GM15510 (cell line): ENCODE data around the gene GPN1.

Experiments
- POLR2A ChIP-seq: IDR thresholded peaks from 3 replicates; pipeline ENCODE4 v1.6.1; 2011; ENCODE audit warnings: borderline replicate concordance; ENCODE audit not compliant: insufficient read length; ENCODE audit errors: extremely low read depth

Gene GPN1

DNA sequence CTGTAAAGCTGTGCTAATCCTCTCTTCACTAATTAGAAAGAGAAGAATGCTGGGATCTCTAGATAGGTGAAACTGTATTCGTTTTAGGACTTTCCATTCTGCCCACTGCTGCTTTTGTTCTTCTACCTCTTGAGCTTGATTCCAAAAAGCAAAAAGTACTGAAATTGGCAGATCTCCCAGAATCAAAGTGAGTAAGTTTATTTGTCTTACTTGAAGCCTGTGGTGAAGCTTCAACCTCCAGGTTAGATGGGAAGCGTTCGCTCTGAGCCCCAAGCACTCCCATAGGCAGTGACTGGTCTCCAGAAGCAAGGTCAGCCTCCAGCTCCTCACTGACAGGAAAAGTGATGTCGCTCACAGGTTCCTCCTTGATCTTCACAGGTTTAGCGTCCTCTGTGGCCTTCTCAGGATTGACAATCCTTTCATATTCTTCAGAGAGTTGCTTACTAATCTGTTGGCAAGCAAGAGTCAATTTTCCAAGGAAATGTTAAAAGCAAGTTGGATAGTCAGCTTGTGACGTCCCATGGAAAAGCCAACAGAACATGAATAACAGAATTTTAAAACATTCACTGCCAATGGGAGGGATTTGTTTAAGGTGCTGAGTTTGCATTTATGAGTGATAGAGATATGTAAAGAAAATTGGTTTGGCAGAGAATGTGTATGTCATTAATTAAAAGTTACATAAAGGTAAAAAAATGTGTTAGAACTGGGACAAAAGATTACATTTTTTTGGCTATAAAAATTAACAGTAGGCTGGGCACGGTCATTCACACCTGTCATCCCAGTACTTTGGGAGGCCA is 26.5 kb downstream of the GPN1 start:
- TF ChIP-seq POLR2A: no peak

DNA sequence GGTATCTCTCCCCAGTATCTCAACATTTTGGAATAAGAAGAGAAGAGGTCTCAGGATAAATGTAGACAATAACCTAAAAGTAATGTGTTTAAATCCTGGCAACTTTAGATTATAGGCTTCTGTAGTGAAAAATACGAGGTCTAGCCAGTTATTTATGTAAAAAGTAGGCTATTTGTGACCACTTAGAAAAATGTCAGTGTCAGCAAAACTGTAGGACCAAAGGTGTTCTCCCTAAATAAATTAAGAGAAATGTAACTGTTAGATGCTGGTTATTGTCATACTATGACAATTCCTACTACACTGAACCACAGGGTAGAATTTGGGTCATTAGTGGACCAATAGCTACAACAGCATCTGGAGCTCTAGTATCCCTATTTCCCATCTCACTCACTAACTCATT is 32.5 kb downstream of the GPN1 start:
- TF ChIP-seq POLR2A: no peak

DNA sequence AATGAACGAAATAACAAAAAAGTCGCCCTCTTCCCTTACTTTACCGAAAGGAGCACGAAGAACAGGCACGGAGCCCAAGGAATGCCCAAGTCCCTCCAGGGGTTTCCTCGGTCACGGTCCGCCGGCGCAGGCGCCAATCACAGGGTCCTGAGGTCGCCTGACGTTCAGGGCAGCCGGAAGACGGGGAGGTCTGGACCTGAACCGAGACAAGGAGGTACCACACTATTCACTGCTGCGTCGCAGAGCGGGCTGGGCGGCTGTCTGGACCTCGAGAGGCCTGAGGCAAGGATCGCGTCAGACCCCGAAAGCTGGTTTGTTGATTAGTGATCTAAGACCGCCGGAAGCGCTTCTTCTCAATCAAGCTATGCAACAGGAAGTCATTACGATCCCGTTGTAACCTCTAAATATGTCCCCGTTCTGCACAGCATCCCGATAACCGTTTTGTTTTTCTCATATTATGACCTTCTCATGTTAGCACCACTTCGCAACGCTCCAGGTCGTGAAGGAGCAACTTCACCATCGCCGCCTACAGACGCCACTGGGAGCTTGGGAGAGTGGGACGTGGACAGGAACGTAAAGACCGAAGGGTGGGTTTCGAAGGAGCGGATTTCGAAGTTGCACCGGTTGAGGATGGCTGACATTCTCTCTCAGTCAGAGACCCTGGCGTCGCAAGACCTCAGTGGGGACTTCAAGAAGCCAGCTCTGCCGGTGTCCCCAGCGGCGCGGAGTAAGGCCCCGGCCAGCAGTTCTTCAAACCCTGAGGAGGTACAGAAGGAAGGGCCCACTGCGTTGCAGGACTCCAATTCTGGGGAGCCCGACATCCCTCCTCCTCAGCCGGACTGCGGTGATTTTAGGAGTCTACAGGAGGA is 34.7 kb downstream of the GPN1 start, which contains the start of the genes SLC4A1AP and SUPT7L:
Gene SLC4A1AP, plus strand, starts transcription at position 605 of the 869 bp plus-strand sequence. Its CDS starts 26 bp downstream, at position 631.
Gene SUPT7L, minus strand, starts transcription at position 330 of the 869 bp plus-strand sequence. CDS start 1,422 bp downstream, outside the sequence.
- TF ChIP-seq POLR2A: peak; percentile 65

DNA sequence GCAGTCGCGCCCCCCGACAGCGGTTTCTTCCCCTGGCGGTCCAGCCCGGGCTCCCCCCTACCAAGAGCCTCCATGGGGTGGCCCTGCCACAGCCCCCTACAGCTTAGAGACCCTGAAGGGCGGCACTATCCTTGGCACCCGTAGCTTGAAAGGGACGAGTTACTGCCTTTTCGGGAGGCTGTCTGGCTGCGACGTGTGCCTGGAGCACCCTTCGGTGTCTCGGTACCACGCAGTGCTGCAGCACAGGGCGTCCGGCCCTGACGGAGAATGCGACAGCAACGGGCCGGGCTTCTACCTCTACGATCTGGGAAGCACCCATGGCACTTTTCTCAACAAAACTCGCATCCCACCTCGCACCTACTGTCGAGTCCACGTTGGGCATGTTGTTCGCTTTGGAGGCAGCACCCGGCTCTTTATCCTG is 35.3 kb downstream of the GPN1 start:
- no peak for TF ChIP-seq POLR2A

DNA sequence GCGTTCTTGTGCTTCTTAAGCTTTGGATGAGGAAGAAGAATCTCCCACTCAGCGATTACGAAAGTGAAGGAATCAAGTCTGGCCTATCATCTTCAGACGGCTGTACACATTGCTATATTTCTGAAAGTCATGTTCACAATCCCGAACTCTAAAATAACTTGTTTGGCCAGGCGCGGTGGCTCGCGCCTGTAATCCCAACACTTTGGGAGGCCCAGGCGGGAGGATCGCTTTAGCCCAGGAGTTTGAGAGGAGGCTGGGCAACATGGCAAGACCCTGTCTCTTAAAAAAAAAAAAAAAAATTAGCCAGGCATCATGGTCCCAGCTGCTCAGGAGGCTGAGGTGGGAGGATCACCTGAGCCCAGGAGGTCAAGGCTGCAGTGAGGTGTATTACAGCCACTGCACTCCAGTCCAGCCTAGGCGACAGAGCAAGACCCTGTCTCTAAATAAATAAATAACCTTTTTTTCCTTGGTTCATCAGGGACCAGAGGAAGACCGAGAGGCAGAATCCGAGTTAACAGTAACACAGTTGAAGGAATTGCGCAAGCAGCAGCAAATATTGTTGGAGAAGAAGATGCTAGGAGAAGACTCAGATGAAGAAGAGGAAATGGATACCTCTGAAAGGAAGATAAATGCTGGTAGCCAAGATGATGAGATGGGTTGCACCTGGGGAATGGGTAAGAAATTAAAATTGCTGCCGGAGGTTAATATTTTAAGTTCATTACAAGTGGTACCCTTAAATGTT is 35.9 kb downstream of the GPN1 start:
- TF ChIP-seq POLR2A: no peak

DNA sequence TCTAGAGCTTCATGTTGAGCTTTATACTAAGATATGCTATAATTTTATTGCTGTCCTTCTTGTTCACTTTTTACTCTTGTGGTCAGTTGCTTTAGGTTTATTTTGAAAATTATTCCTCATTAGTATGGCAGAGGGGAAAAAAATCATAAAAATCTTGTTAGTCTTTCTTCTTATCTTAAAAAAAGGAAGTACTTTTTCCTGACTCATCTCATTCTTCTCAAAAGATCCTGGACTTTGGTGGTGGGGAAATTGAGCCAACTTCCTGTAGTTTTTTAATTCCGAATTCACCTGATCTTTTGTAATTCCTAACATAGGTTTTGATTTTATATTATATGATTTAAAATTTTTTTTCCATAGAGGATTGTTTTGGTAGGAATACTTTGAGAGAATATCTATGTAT is 38.6 kb downstream of the GPN1 start:
- no peak for TF ChIP-seq POLR2A

DNA sequence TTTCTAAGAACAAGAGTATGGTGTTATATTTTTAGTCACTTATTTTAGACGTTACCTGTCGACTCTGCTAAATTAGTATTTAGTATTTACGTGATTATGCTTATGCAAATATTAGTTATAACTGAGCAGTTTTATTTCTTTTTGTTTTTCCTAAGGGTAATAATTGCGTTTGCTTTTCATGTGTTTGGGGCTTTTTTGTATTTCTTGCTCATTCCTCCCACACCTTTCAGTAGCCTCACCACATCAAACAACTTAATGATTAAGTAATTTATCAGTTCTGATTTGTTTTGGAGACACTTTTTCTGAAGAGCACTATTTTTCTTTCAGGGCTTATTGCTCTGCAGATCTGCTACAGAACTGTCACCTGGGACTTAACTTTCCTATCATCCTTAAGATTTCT is 42.4 kb downstream of the GPN1 start:
- no peak for TF ChIP-seq POLR2A

DNA sequence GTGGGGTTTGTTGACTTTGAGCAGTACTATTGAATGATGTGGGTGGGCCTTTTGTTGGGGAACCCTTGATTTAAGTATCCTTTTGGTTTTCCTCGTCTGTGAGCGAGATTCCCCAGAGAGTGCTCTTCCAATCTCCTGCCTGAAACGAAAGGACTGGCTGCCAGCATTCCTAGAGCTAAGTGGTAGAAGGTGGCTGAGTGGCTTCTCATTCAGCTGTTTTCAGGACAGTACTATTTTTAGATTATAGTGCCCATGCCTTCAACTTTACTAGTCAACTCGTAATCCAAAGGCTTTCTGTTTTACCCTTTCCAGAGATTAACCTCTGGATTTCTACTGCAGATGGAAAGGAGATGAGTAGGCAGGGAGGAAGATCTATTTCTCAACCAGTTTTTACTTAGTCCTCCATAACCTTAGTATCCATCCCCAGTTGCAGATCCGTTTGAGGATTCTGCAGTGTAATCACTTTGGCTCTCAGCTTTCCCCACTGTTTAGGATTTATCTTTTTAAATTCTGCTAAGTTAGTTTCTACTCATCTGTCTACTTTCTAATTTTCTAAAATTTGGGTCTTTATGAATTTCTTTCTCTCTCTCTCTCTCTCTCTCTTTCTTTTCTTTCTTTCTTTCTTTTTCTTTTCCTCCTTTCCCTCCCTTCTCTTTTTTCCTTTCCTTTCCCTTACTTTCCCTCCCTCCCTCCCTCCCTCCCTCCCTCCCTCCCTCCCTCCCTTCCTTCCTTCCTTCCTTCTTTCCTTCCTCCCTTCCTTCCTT is 44.1 kb downstream of the GPN1 start:
- TF ChIP-seq POLR2A: no peak

DNA sequence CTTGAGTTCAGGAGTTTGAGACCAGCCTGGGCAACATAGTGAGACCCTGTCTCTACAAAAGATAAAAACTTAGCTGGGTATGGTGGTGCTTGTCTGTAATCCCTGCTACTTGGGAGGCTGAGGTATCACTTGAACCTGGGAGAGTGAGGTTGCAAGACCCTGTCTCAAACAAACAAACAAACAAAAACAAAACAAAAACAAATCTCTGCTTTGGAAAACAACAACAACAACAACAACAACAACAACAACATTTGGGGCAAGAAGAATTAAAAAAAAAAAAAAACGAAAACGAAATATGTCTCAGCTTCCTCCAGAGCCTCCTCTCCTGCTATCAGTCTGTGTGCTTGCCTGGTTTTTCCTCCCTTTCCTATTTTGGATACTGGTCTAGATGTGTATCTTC is 51.7 kb downstream of the GPN1 start:
- TF ChIP-seq POLR2A: no peak

DNA sequence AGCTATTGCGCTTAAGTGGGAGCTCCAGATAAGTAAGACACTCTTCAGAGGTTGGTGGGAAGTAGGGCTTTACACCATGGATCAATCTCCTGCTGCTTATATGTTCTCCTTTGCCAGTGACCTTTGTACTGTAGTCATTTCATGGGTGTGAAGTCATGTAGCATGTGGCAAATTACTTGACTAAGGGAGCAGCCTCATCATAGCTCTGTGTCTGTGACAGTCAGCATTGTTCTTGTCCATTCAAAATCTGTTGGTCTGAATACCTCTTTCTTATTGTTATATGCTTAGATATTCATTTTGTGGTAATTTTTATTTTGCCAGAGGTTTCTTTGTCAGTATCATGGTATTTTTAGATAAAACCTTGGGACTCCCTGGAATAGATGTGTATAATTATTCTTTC is 53.0 kb downstream of the GPN1 start:
- no peak for TF ChIP-seq POLR2A

DNA sequence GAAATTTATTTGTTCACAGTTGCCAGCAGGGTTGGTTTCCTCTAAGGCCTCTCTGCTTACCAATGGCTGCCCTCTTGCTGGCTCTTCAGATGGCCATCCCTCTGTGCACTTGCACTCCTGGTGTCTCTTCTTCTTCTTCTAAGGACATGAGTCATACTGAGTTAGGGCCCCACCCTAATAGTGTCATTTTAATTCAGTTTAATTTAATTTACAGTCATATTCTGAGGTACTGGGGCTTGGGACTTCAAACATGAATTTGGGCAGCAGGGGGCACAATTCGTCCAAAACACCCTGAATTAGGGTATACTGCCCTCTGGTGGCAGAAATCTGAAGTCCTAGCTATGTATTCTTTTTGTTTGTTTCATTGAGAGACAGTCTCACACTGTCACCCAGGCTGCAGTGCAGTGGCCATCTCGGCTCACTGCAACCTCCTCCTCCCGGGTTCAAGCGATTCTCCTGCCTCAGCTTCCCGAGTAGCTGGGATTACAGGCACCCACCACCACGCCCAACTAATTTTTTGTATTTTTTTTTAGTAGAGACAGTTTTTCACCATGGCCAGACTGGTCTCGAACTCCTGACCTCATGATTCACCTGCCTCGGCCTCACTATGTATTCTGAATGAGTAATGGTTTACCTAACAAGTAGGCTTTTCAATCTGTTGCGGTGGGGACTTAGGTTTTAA is 54.7 kb downstream of the GPN1 start:
- no peak for TF ChIP-seq POLR2A

DNA sequence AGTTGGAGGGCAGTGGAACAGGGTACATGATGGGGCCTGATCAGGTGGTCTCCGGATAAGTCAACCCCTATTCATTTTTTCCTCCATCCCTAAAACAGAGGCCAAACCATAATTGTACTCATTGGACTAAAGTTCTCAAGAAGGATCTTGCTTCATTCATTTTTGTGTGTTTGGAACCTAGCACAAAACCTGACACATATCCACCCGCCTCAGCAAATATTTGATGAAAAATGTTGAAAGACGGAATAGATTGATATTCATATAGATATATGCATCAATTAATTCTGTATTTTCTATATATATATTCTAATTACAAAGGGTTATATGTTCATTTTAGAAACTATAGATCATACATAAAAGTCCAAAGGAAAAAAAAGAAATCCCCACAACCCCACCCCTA is 56.7 kb downstream of the GPN1 start:
- TF ChIP-seq POLR2A: no peak

DNA sequence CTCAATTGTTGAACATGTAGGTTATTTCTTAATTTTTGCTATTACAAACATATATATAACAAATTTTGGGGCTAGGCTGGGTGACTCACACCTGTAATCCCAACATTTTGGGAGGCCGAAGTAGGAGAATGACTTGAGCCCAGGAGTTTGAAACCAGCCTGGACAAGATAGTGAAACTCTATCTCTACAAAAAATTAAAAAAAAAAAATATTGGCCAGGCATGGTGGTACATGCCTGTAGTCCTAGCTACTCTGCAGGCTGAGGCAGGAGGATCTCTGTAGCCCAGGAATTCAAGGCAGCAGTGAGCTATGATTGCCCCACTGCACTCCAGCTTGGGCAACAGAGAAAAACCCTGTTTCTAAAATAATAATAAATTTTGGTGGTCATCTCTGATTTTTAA is 58.4 kb downstream of the GPN1 start:
- no peak for TF ChIP-seq POLR2A

DNA sequence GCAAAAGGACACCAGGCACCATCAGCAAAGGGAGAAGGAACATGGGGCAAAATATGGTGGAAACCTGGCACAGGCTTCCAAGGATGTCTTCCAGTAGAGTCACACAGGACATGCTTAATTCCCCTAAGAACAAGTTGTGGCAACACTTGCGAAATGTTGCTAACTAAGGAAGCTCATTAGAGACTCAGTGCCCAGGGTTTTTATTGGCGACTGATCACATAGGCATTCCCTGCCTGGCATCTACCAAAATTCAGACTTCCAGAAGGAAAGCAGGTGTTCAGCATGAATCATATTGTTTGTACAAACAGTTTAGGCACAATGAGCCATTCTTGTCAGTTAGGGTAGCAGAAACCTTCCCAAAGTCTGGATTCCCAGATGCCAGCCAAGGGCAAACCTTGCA is 60.6 kb downstream of the GPN1 start:
- no peak for TF ChIP-seq POLR2A

DNA sequence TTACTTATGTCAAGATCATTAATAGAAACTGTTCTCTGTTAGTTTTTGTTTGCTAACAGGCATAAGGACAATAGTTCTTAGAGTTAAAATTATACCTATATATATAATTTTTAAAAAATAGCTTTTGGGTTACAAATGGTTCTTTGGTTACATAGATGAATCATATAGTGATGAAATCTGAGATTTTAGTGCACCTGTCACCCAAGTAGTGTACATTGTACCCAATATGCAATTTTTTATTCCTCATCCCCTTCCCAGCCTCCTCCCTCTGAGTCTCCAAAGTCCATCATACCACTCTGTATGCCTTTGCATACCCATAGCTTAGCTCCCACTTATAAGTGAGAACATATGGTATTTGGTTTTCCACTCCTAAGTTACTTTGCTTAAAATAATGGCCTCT is 61.2 kb downstream of the GPN1 start:
- TF ChIP-seq POLR2A: no peak

DNA sequence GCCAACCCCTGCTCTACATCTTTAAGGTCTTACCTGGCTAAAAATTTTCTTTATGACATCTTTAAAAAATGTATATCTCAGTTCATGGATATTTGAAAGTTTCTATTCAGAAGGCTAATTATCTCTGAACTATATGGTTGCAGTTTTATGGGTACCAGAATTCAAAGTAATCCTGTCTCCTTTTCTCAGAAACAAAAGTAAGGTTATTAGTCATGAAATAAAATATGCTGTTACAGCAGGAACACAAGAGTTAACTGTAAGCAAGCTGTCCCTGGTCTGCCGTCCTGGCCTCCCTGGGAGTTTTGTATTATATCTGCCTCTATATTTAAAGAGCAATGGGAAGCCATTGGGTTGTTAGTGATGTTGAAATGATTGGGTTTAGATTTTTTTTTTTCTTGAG is 68.8 kb downstream of the GPN1 start:
- TF ChIP-seq POLR2A: no peak
